Type B pancreatic cell (in vitro differentiated cells): ENCODE data around the gene COX4I2. TPM values are rescaled to one million over a fixed set of nuclear protein-coding genes. Genes with fewer than 3 reads are reported as not detected.

Source experiments
- DNase-seq: peaks from one replicate; pipeline ENCODE4 v3.0.0; 2021; ENCODE audit warnings: mixed read lengths; ENCODE audit not compliant: unreplicated experiment; ENCODE audit errors: extremely low spot score
- H3K27ac Mint-ChIP-seq: 2 replicates; pipeline ENCODE4 v1.8.0; 2021; ENCODE audit warnings: mild to moderate bottlenecking, mixed read lengths
- H3K27me3 Mint-ChIP-seq: 2 replicates; pipeline ENCODE4 v1.8.0; 2021; ENCODE audit warnings: mixed read lengths
- H3K36me3 Mint-ChIP-seq: 2 replicates; pipeline ENCODE4 v1.8.0; 2021; ENCODE audit warnings: mixed read lengths
- H3K4me1 Mint-ChIP-seq: one replicate; pipeline ENCODE4 v1.8.0; 2021; ENCODE audit warnings: mixed read lengths; ENCODE audit not compliant: unreplicated experiment
- H3K4me3 Mint-ChIP-seq: 2 replicates; pipeline ENCODE4 v1.8.0; 2021; ENCODE audit warnings: mild to moderate bottlenecking, mixed read lengths
- H3K9me3 Mint-ChIP-seq: 2 replicates; pipeline ENCODE4 v1.8.0; 2021; ENCODE audit warnings: mixed read lengths
- CTCF ChIP-seq: fragments of 200-600 bp; sonication (generic); conservative IDR thresholded peaks from 2 replicates; pipeline ENCODE4 v1.5.0; 2021; ENCODE audit warnings: antibody characterized with exemption, mild to moderate bottlenecking
- long read RNA-seq: library from polyadenylated mRNA; unstranded; transcript quantifications from one replicate; pipeline ENCODE4 v2.0.0, GENCODE V29; 2020
- total RNA-seq: library from RNA; stranded (reverse); gene quantifications from 2 replicates; pipeline ENCODE4 v1.2.1, GENCODE V29; 2021; ENCODE audit warnings: low replicate concordance

The COX4I2 gene
- total RNA-seq = not detected in 2 replicates
- long read RNA-seq = 0 reads

- H3K9me3 Mint-ChIP-seq = no peaks in the 10 kb centered on the region
- no peak for DNase-seq
- no peak for TF ChIP-seq CTCF
- no peaks in the 10 kb centered on the region for H3K36me3 Mint-ChIP-seq
- no peak within 1 kb of the TSS for H3K4me3 Mint-ChIP-seq
- no peak within 1 kb of the TSS for H3K27ac Mint-ChIP-seq
- no peaks in the 10 kb centered on the region for H3K27me3 Mint-ChIP-seq
- no peaks in the 10 kb centered on the region for H3K4me1 Mint-ChIP-seq
Observed at GRCh38 chr20:31637660-31638059, at the start of gene COX4I2. COX4I2 (plus strand) TSS chr20:31637912; CDS start chr20:31639018, 1,106 bp downstream.

DNA sequence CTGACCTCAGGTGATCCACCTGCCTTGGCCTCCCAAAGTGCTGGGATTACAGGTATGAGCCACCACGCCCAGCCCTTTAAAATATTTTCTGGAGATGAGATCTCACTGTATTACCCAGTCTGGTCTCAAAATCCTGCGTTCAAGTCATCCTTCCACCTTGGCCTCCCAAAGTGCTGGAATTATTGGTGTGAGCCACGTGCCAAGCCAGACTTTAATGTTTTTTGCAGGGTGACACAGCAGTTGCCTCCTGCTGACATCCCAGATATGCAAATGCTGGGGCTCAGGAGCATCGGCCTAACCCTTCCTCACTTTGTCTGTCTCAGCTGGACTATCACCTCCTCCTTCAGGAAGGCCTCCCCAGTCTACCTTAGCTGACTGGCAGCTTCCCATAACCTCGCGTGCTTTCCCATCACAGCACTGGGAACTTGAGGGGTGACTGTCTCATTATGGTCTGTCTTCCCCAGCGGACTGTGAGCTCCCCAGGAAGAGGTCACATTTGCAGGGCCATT, 46.9 kb upstream of the COX4I2 start:
- no peak for TF ChIP-seq CTCF
- Mint-ChIP-seq H3K27me3 (no peaks in the 10 kb centered on the region), H3K9me3 (no peaks in the 10 kb centered on the region), H3K4me1 (peaks cover 53% of the 10 kb centered on the region), H3K4me3 (no peak overlapping the region), H3K27ac (peak overlapping the region; percentile 79), H3K36me3 (no peaks in the 10 kb centered on the region)
- no peak for DNase-seq

DNA sequence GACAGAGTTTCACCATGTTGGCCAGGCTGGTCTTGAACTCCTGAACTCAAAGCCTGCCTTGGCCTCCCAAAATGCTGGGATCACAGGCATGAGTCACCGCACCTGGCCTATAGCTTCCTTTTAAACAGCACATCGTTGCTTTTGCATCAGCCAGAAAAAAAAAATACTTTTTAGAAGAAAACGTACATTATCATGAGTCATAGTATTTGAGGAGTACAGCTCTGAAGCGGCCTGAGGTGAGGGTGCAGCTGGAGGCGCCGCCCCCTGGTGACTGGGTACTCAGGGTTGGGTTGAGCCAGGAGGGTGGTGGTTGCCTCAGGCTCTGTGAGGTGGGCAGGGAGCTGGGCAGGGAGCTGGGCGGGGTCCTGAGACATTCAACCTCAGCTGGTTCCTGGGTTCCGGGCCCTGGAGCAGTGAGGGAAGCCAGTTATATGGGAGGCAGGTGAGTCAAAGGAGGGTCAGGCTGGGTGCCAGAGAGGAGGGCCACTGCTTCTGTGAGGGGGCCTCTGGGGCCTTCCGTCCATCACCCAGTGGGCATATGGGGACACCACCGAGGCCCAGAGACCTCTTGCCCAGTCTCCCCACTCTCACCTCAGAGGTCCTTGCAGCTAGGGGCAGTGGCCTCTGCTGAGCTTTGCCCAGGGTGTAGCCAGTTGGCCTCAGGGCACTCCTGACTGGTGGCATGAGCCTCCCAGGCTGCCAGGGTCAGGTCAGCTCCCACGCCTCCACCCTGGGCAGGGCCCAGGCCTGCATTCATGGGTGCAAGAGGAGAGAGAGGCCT, 44.3 kb upstream of the COX4I2 start:
- no peaks in the 10 kb centered on the region for H3K36me3 Mint-ChIP-seq
- no peaks in the 10 kb centered on the region for H3K9me3 Mint-ChIP-seq
- H3K27ac Mint-ChIP-seq = peak overlapping the region; percentile 85
- H3K4me3 Mint-ChIP-seq = peak overlapping the region; percentile 69
- H3K4me1 Mint-ChIP-seq = peaks cover 49% of the 10 kb centered on the region
- no peak for TF ChIP-seq CTCF
- H3K27me3 Mint-ChIP-seq = no peaks in the 10 kb centered on the region
- peak; percentile 83 for DNase-seq

DNA sequence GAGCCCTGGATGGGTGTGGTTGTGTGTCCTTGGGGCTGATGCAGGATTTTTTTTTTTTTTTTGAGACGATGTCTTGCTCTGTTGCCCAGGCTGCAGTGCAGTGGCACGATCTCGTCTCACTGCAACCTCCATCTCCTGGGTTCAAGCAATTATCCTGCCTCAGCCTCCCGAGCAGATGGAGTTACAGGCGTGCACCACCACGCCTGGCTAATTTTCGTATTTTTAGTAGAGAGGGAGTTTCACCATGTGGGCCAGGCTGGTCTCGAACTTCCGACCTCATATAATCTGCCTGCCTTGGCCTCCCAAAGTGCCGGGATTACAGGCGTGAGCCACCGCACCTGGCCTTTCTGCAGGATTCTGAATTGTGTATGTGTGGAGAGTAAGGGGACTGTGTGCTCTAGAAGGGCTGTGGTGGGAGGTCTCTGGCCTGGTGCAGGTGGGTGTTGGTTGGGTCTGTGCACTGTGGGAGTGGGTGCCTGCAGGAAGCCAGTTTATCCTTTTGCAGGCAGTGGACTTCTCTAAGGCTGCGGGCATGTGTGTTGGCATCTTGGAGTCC, 43.6 kb upstream of the COX4I2 start:
- Mint-ChIP-seq H3K27ac (peak overlapping the region; percentile 85), H3K27me3 (no peaks in the 10 kb centered on the region), H3K4me1 (peaks cover 42% of the 10 kb centered on the region), H3K4me3 (peak overlapping the region; percentile 26), H3K36me3 (no peaks in the 10 kb centered on the region), H3K9me3 (no peaks in the 10 kb centered on the region)
- DNase-seq = no peak
- no peak for TF ChIP-seq CTCF

DNA sequence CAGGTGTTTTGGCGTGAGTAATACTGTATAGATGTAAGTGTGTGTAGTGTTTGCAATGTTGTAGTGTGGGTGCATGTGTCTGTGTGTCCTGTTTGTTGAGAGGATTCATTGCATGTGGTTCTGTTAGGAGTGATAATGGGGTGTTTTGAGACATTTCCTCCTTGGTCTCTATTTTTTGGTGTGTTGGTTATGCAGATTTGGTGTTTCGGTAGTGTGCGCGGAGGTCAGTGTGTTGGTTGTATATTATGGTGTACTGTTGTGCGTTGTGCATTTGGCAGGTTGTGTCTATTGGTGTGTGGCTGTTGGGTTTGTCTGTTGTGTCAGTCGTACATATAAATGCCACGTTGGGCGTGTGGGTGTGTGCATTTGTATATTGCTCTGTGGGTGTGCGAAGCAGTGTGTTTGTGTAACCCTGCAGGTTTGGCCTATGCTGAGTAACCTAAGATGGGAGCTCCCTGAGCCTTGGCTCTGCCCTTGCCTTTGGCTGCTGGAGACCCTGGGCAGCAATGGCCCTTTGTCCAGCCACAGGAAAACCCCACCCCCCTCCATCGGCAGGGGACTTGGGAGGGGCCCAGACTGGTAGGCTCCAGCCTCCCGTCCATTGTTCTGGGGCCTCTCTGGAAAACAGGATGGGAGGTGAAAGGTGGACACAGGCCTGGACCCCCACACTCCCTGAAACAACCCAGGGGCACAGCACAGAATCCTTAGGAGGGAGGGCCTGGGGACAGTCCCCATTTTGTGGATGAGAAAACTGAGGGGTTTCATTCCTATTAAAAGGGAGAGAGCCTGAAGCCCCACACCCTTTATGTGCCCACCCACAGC, 42.9 kb upstream of the COX4I2 start:
- DNase-seq = peak; percentile 81
- no peak for TF ChIP-seq CTCF
- Mint-ChIP-seq H3K9me3 (no peaks in the 10 kb centered on the region), H3K36me3 (no peaks in the 10 kb centered on the region), H3K27ac (peak overlapping the region; percentile 85), H3K4me1 (peaks cover 37% of the 10 kb centered on the region), H3K4me3 (peak overlapping the region; percentile 26), H3K27me3 (no peaks in the 10 kb centered on the region)
